ENCODE results near the gene REX1BD. TPM values are rescaled to one million over a fixed set of nuclear protein-coding genes. Genes with fewer than 3 reads are reported as not detected.

The REX1BD gene
- total and polyA plus RNA-seq, 2 of the 13 experiments (the other 11 are each of a cell fraction or from before 2014, with no cell fraction given): 7.5 to 25.4 TPM

DNA sequence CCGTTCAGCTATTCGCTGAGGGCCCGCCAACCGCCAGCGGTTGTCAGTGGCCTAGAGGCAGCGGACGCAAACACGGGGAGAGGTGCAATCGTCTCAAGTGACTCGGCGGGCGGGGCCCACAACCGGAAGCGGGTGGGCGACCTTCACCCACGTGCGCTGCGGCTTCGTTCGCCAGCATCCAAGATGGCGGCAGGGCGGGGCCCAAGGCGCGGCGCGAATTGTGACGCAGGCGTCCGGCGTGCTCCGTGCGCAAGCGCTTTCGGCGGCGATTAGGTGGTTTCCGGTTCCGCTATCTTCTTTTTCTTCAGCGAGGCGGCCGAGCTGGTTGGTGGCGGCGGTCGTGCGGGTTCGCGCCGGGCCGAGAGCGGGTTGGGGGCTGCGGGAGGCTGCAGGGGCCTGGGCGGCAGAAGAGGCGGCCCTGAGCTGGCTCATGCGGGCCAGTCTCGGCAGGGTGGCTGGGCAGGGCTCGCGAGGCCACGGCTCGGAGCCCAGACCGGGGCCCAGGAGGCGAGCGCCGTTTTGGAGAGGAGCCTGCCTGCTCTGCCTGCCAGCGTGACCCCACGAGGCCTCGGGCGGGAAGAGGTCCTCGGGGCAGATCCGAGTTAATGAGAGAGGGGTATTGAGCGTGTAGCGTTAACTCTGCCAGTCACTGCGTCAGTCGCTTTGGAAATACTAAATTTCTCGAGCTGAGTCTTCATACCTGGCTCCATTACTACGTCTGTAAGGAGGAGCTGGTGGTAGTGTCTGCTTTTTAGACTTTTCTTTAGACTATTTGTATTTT, 16.8 kb upstream of the REX1BD start, which contains the start of gene UBA52 (continued):
- TF ChIP-seq, protein P1, sequence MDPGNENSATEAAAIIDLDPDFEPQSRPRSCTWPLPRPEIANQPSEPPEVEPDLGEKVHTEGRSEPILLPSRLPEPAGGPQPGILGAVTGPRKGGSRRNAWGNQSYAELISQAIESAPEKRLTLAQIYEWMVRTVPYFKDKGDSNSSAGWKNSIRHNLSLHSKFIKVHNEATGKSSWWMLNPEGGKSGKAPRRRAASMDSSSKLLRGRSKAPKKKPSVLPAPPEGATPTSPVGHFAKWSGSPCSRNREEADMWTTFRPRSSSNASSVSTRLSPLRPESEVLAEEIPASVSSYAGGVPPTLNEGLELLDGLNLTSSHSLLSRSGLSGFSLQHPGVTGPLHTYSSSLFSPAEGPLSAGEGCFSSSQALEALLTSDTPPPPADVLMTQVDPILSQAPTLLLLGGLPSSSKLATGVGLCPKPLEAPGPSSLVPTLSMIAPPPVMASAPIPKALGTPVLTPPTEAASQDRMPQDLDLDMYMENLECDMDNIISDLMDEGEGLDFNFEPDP (CRISPR knock-in tag; conservative IDR thresholded peaks at IDR 0.05): no peak
- TF ChIP-seq, protein P2, sequence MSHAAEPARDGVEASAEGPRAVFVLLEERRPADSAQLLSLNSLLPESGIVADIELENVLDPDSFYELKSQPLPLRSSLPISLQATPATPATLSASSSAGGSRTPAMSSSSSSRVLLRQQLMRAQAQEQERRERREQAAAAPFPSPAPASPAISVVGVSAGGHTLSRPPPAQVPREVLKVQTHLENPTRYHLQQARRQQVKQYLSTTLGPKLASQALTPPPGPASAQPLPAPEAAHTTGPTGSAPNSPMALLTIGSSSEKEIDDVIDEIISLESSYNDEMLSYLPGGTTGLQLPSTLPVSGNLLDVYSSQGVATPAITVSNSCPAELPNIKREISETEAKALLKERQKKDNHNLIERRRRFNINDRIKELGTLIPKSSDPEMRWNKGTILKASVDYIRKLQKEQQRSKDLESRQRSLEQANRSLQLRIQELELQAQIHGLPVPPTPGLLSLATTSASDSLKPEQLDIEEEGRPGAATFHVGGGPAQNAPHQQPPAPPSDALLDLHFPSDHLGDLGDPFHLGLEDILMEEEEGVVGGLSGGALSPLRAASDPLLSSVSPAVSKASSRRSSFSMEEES (CRISPR knock-in tag; IDR thresholded peaks at IDR 0.05): peak; percentile 100
- no peak for TF ChIP-seq NFATC3 (CRISPR knock-in tag; IDR thresholded peaks at IDR 0.05)
- peak; percentile 60 for TF ChIP-seq MED8 (CRISPR knock-in tag; IDR thresholded peaks at IDR 0.05; ENCODE audit: insufficient replicate concordance)
- peak; percentile 68 to 88; a peak in 3 of 4 replicates for TF ChIP-seq POLR2A (IDR thresholded peaks at IDR 0.05; ENCODE audit: insufficient read depth in 1 of 2, low read depth in 2 of 2, low read length in 2 of 2)
- TF ChIP-seq ELF1 (CRISPR knock-in tag; IDR thresholded peaks at IDR 0.05): peak; percentile 97
- 0 out of 2 replicates have a peak, but pooled peaks have one; percentile 85 for TF ChIP-seq SNAPC5 (CRISPR knock-in tag; IDR thresholded peaks at IDR 0.05; ENCODE audit: borderline replicate concordance)
- peak; percentile 52; the same call in 1 of the 2 replicates for TF ChIP-seq ZNF441 (CRISPR knock-in tag; IDR thresholded peaks at IDR 0.05; ENCODE audit: borderline replicate concordance)
- peak; percentile 83; the same call in 1 of the 2 replicates for TF ChIP-seq ZBTB42 (CRISPR knock-in tag; IDR thresholded peaks at IDR 0.05)
- no peak for TF ChIP-seq TOPORS (CRISPR knock-in tag; IDR thresholded peaks at IDR 0.05)
- TF ChIP-seq ZNF280D (CRISPR knock-in tag; IDR thresholded peaks at IDR 0.05): 0 out of 2 replicates have a peak, but pooled peaks have one; percentile 14
- peak; percentile 100 for TF ChIP-seq SAP130 (CRISPR knock-in tag; IDR thresholded peaks at IDR 0.05; ENCODE audit: low read depth)
- no peak; the same call in 1 of the 2 replicates for TF ChIP-seq ZNF318 (CRISPR knock-in tag; IDR thresholded peaks at IDR 0.05)
